Muscle layer of duodenum (tissue), 2 donors: ENCODE results near the gene PSMD13.

ENCODE experiments used
- H3K27ac ChIP-seq: one replicate; pipeline ENCODE4 v1.7.0; 2013; ENCODE audit warnings: mild to moderate bottlenecking, low read length
- H3K27me3 ChIP-seq: one replicate; pipeline ENCODE4 v1.7.0; 2013; ENCODE audit warnings: low read depth, mild to moderate bottlenecking, control low read depth, low read length
- H3K36me3 ChIP-seq, 2 donors: one replicate each; pipeline ENCODE4 v1.7.0; 2013; ENCODE audit warnings: low read length in 2 of 2, control low read depth in 1 of 2, mild to moderate bottlenecking in 1 of 2; ENCODE audit not compliant: insufficient read depth in 2 of 2, control insufficient read depth in 1 of 2
- H3K4me1 ChIP-seq, 2 donors: one replicate each; pipeline ENCODE4 v1.7.0; 2013; ENCODE audit warnings: low read length in 2 of 2, mild to moderate bottlenecking in 2 of 2, control low read depth in 1 of 2, moderate library complexity in 1 of 2; ENCODE audit not compliant: insufficient read depth in 2 of 2, control insufficient read depth in 1 of 2
- H3K4me3 ChIP-seq, 2 donors: one replicate each; pipeline ENCODE4 v1.7.0; 2013; ENCODE audit warnings: low read length in 2 of 2, low read depth in 1 of 2, mild to moderate bottlenecking in 1 of 2
- H3K9me3 ChIP-seq, 2 donors: one replicate each; pipeline ENCODE4 v1.7.0; 2013; ENCODE audit warnings: low read length in 2 of 2, control low read depth in 1 of 2, mild to moderate bottlenecking in 1 of 2; ENCODE audit not compliant: control insufficient read depth in 1 of 2
- donor health status: healthy.

PSMD13 gene

GRCh38 chr11:270451-271318, 33.9 kb downstream of the PSMD13 start:
- H3K27me3 ChIP-seq: no peaks in the 10 kb centered on the region
- H3K4me1 ChIP-seq: peaks cover 0 to 4% of the 10 kb centered on the region in 2 donors
- H3K27ac ChIP-seq: peak overlapping the region; percentile 75
- H3K4me3 ChIP-seq: no peak overlapping the region
- no peaks in the 10 kb centered on the region for H3K36me3 ChIP-seq
- no peaks in the 10 kb centered on the region for H3K9me3 ChIP-seq

- Histone ChIP-seq H3K27me3 (no peaks in the 10 kb centered on the region), H3K4me3 (no peak overlapping the region), H3K9me3 (peaks cover 0 to 4% of the 10 kb centered on the region in 2 donors), H3K27ac (peak overlapping the region; percentile 75), H3K36me3 (no peaks in the 10 kb centered on the region), H3K4me1 (peaks cover 0 to 4% of the 10 kb centered on the region in 2 donors)
Observed at GRCh38 chr11:271319-271715, 34.5 kb downstream of the PSMD13 start.

DNA sequence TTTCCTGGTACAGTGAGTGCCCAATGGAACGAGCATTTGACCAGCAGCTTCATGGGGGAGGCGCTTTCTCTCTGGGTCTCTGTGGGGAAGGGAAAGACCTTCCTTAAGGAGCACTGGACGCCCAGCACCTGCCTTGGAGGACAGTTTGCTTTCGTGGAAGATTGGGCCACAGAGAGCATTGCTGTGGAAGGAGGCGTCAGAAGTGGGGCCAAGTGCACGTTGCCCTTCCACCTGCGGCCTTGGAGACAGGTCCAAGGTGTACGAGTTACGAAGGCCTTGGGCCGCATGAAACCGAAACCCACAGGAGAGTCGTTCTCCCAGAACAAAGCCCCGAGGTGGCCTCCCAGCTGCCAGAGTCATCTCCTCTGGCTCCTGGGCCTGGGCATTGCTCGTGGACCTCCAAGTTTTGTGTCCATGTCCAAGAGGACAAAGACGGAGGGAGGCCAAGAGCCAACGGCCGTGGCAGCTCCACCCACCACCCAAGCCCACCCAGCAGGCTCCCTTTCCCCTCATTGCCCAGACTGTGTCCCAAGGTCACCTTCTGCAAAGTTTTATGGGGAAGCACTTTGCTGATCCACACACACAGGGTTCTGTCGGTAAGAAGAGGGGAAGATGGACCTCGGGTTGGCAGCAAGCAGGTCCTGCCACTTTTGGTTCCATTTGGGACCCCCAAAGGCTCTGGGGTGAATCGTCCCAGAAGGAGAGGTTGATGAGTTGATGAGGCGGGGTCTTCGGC, 35.6 kb downstream of the PSMD13 start:
- peak overlapping the region; percentile 86 for H3K27ac ChIP-seq
- peaks cover 0 to 4% of the 10 kb centered on the region in 2 donors for H3K4me1 ChIP-seq
- no peak overlapping the region for H3K4me3 ChIP-seq
- no peaks in the 10 kb centered on the region for H3K36me3 ChIP-seq
- peaks cover 0 to 5% of the 10 kb centered on the region in 2 donors for H3K9me3 ChIP-seq
- H3K27me3 ChIP-seq: no peaks in the 10 kb centered on the region

GRCh38 chr11:272931-273198, 36.1 kb downstream of the PSMD13 start:
- no peaks in the 10 kb centered on the region for H3K36me3 ChIP-seq
- H3K4me3 ChIP-seq: no peak overlapping the region
- H3K4me1 ChIP-seq: peaks cover 0 to under 1% of the 10 kb centered on the region in 2 donors
- H3K27ac ChIP-seq: peak overlapping the region; percentile 86
- H3K9me3 ChIP-seq: peaks cover 0 to 5% of the 10 kb centered on the region in 2 donors
- H3K27me3 ChIP-seq: no peaks in the 10 kb centered on the region

- Histone ChIP-seq H3K9me3 (peaks cover 0 to 5% of the 10 kb centered on the region in 2 donors), H3K4me3 (no peak overlapping the region), H3K27me3 (peaks cover 24% of the 10 kb centered on the region), H3K36me3 (no peaks in the 10 kb centered on the region), H3K27ac (no peak overlapping the region), H3K4me1 (peaks cover 0 to 27% of the 10 kb centered on the region in 2 donors)
Observed at GRCh38 chr11:276219-276618, 39.4 kb downstream of the PSMD13 start.

- Histone ChIP-seq H3K4me3 (peak within 1 kb of the TSS; percentile 44 to 51), H3K27ac (peak within 1 kb of the TSS; percentile 80), H3K4me1 (peaks cover 0 to 30% of the 10 kb centered on the region in 2 donors), H3K36me3 (no peaks in the 10 kb centered on the region), H3K27me3 (peaks cover 43% of the 10 kb centered on the region), H3K9me3 (peaks cover 0 to 5% of the 10 kb centered on the region in 2 donors)
Observed at GRCh38 chr11:278001-278951, 41.5 kb downstream of the PSMD13 start, which contains the start of gene NLRP6. Gene NLRP6 (plus strand): TSS chr11:278407. CDS start chr11:278570, 163 bp downstream.

GRCh38 chr11:279040-279965, 42.5 kb downstream of the PSMD13 start:
- Histone ChIP-seq H3K27me3 (peaks cover 43% of the 10 kb centered on the region), H3K4me3 (peak overlapping the region; percentile 44 to 51), H3K9me3 (peaks cover 0 to 5% of the 10 kb centered on the region in 2 donors), H3K27ac (peak overlapping the region; percentile 80), H3K36me3 (no peaks in the 10 kb centered on the region), H3K4me1 (peaks cover 0 to 30% of the 10 kb centered on the region in 2 donors)

- Histone ChIP-seq H3K36me3 (no peaks in the 10 kb centered on the region), H3K27ac (no peak overlapping the region), H3K4me3 (peak overlapping the region in 1 of 2 donors; percentile 51), H3K4me1 (peaks cover 0 to 30% of the 10 kb centered on the region in 2 donors), H3K9me3 (peaks cover 0 to 5% of the 10 kb centered on the region in 2 donors), H3K27me3 (peaks cover 43% of the 10 kb centered on the region)
Observed at GRCh38 chr11:279966-280705, 43.4 kb downstream of the PSMD13 start.

DNA sequence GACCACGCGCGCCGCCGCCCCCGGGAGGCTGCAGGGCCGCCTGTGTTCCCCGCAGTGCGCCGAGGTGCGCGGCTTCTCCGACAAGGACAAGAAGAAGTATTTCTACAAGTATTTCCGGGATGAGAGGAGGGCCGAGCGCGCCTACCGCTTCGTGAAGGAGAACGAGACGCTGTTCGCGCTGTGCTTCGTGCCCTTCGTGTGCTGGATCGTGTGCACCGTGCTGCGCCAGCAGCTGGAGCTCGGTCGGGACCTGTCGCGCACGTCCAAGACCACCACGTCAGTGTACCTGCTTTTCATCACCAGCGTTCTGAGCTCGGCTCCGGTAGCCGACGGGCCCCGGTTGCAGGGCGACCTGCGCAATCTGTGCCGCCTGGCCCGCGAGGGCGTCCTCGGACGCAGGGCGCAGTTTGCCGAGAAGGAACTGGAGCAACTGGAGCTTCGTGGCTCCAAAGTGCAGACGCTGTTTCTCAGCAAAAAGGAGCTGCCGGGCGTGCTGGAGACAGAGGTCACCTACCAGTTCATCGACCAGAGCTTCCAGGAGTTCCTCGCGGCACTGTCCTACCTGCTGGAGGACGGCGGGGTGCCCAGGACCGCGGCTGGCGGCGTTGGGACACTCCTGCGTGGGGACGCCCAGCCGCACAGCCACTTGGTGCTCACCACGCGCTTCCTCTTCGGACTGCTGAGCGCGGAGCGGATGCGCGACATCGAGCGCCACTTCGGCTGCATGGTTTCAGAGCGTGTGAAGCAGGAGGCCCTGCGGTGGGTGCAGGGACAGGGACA, 44.1 kb downstream of the PSMD13 start:
- Histone ChIP-seq H3K27me3 (peaks cover 43% of the 10 kb centered on the region), H3K4me3 (peak overlapping the region; percentile 31 to 51), H3K9me3 (peaks cover 0 to 5% of the 10 kb centered on the region in 2 donors), H3K36me3 (no peaks in the 10 kb centered on the region), H3K27ac (no peak overlapping the region), H3K4me1 (peaks cover 0 to 30% of the 10 kb centered on the region in 2 donors)
